Glomerular visceral epithelial cell (primary cell): ENCODE data around the gene FBXL2.
"Not testable (repeated sequence)": the region's sequence is repeated elsewhere in the genome, so short reads cannot be mapped to it uniquely, and the experiment has no call there.

ENCODE experiments used
- DNase-seq: peaks from one replicate; pipeline ENCODE4 v3.0.0-alpha.2; 2016; ENCODE audit errors: extremely low spot score

FBXL2 gene

GRCh38 chr3:33429306-33429705 is 152.1 kb downstream of the FBXL2 start:
- not testable (repeated sequence) for DNase-seq

DNA sequence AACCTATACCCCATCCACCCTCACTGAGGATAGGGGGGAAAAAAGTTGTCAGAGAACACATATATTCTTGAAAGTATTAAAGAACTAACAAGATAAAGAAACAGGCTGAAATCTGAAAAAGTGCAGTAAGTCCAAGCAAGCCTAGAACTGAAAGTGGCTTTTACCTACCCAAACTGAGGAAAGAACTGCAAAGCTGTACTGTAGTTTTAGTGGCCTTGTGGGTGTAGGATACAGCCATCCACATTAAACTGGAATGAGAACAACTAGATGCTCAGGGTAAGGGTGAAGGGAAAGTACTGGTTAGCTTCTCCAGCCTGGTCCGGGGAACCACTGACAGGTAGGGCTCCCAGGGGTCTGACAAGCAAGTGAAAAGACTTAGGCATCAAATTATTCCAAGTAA is 152.8 kb downstream of the FBXL2 start:
- no peak for DNase-seq

- no peak for DNase-seq
Observed at GRCh38 chr3:33430571-33430970, 153.3 kb downstream of the FBXL2 start.

- DNase-seq: no peak
Observed at GRCh38 chr3:33433843-33434242, 156.6 kb downstream of the FBXL2 start.
